OCI-LY1 (cell line): ENCODE results near the gene CLEC10A.

Source experiments
- H2AFZ ChIP-seq: fragments of 200-600 bp; sonication (generic), shearing (Covaris generic); 2 replicates; pipeline ENCODE4 v1.6.0; 2014; ENCODE audit warnings: antibody characterized with exemption, mild to moderate bottlenecking, low read length
- H3F3A ChIP-seq: fragments of 200-600 bp; sonication (generic), shearing (Covaris generic); 2 replicates; pipeline ENCODE4 v1.6.0; 2014; ENCODE audit warnings: mild to moderate bottlenecking, antibody characterized with exemption, low read length, moderate library complexity; ENCODE audit not compliant: insufficient read depth
- H3K27ac ChIP-seq: fragments of 200-600 bp; sonication (generic); 2 replicates; pipeline ENCODE4 v1.5.1; 2014; ENCODE audit warnings: low read length, mixed run types, mild to moderate bottlenecking, low read depth; ENCODE audit not compliant: poor library complexity, severe bottlenecking
- H3K27me3 ChIP-seq: fragments of 200-600 bp; sonication (generic); 2 replicates; pipeline ENCODE4 v1.6.0; 2014; ENCODE audit warnings: antibody characterized with exemption, mild to moderate bottlenecking, low read length, moderate library complexity; ENCODE audit not compliant: insufficient read depth
- H3K36me3 ChIP-seq: fragments of 200-600 bp; sonication (generic); 2 replicates; pipeline ENCODE4 v1.6.1; 2014; ENCODE audit warnings: mild to moderate bottlenecking, antibody characterized with exemption, low read length, moderate library complexity, mixed read lengths; ENCODE audit not compliant: insufficient read depth
- H3K4me1 ChIP-seq: fragments of 200-600 bp; sonication (generic); 2 replicates; pipeline ENCODE4 v1.5.1; 2014; ENCODE audit warnings: mild to moderate bottlenecking, low read length, moderate library complexity; ENCODE audit not compliant: insufficient read depth, severe bottlenecking
- H3K4me2 ChIP-seq: fragments of 200-600 bp; sonication (generic), shearing (Covaris generic); 2 replicates; pipeline ENCODE4 v1.6.1; 2014; ENCODE audit warnings: low read length
- H3K4me3 ChIP-seq: fragments of 200-600 bp; sonication (generic); 2 replicates; pipeline ENCODE4 v1.5.1; 2014; ENCODE audit warnings: low read length, low read depth, mild to moderate bottlenecking, mixed read lengths; ENCODE audit not compliant: poor library complexity, severe bottlenecking
- H3K79me2 ChIP-seq: fragments of 200-600 bp; shearing (Covaris generic); 2 replicates; pipeline ENCODE4 v1.6.1; 2016; ENCODE audit warnings: mixed run types, low read length, mixed read lengths; ENCODE audit not compliant: insufficient read depth
- H3K9ac ChIP-seq: fragments of 200-600 bp; sonication (generic), shearing (Covaris generic); 2 replicates; pipeline ENCODE4 v1.6.1; 2014; ENCODE audit warnings: mild to moderate bottlenecking, low read length, mixed read lengths
- H3K9me2 ChIP-seq: fragments of 200-600 bp; sonication (generic), shearing (Covaris generic); 2 replicates; pipeline ENCODE4 v1.6.1; 2014; ENCODE audit warnings: low read depth, mild to moderate bottlenecking, low read length, mixed read lengths
- H3K9me3 ChIP-seq: fragments of 200-600 bp; shearing (Covaris generic); 2 replicates; pipeline ENCODE4 v1.6.1; 2014; ENCODE audit warnings: low read length, mixed read lengths
- H4K20me1 ChIP-seq: fragments of 200-600 bp; sonication (generic), shearing (Covaris generic); 2 replicates; pipeline ENCODE4 v1.6.0; 2016; ENCODE audit warnings: mild to moderate bottlenecking, low read length; ENCODE audit not compliant: insufficient read depth
- CTCF ChIP-seq: fragments of 200-600 bp; sonication (generic), shearing (Covaris generic); IDR thresholded peaks from 2 replicates; pipeline ENCODE4 v1.5.1; 2017; ENCODE audit warnings: mild to moderate bottlenecking, antibody characterized with exemption, low read length, moderate library complexity, mixed read lengths
- EZH2 ChIP-seq: fragments of 200-600 bp; sonication (generic), shearing (Covaris generic); IDR thresholded peaks from 2 replicates; pipeline ENCODE4 v1.8.0; 2017; ENCODE audit warnings: borderline replicate concordance, mixed run types, mild to moderate bottlenecking, antibody characterized with exemption, low read length, moderate library complexity, mixed read lengths

CLEC10A gene

GRCh38 chr17:7114241-7114874, 34.3 kb upstream of the CLEC10A start, which contains the start of gene ASGR2:
ASGR2 (minus strand) TSS chr17:7114822; CDS start chr17:7114240, 582 bp downstream.
- Histone ChIP-seq H4K20me1 (no peaks in the 10 kb centered on the region), H3K9me3 (no peaks in the 10 kb centered on the region), H3K4me3 (no peak within 1 kb of the TSS), H3K27ac (no peak within 1 kb of the TSS), H3K9me2 (no peaks in the 10 kb centered on the region), H3K79me2 (no peaks in the 10 kb centered on the region), H3F3A (no peaks in the 10 kb centered on the region), H3K4me2 (no peak within 1 kb of the TSS), H3K9ac (no peak within 1 kb of the TSS), H3K4me1 (no peaks in the 10 kb centered on the region), H3K27me3 (no peaks in the 10 kb centered on the region; the same call in 1 of the 2 replicates), H3K36me3 (no peaks in the 10 kb centered on the region), H2AFZ (no peak within 1 kb of the TSS)
- TF ChIP-seq CTCF (no peak), EZH2 (no peak)

- H3K4me3 ChIP-seq: no peak overlapping the region
- H3K4me1 ChIP-seq: no peaks in the 10 kb centered on the region
- no peaks in the 10 kb centered on the region for H3K79me2 ChIP-seq
- no peaks in the 10 kb centered on the region for H3F3A ChIP-seq
- no peaks in the 10 kb centered on the region; the same call in 1 of the 2 replicates for H3K27me3 ChIP-seq
- no peak overlapping the region for H3K4me2 ChIP-seq
- no peak overlapping the region for H3K27ac ChIP-seq
- H3K9me2 ChIP-seq: no peaks in the 10 kb centered on the region
- no peaks in the 10 kb centered on the region for H3K36me3 ChIP-seq
- no peaks in the 10 kb centered on the region for H3K9me3 ChIP-seq
- H3K9ac ChIP-seq: no peak overlapping the region
- no peaks in the 10 kb centered on the region for H4K20me1 ChIP-seq
- TF ChIP-seq EZH2 (no peak), CTCF (no peak)
- H2AFZ ChIP-seq: no peak overlapping the region
These were observed 33.4 kb upstream of the CLEC10A start for GRCh38 chr17:7113273-7114071.

GRCh38 chr17:7112510-7113108, 32.6 kb upstream of the CLEC10A start:
- H3K9me3 ChIP-seq: no peaks in the 10 kb centered on the region
- no peak overlapping the region for H3K9ac ChIP-seq
- no peaks in the 10 kb centered on the region for H3K4me1 ChIP-seq
- no peaks in the 10 kb centered on the region for H3K9me2 ChIP-seq
- no peak overlapping the region for H3K4me2 ChIP-seq
- H3K79me2 ChIP-seq: no peaks in the 10 kb centered on the region
- no peak overlapping the region for H3K27ac ChIP-seq
- H3K36me3 ChIP-seq: no peaks in the 10 kb centered on the region
- no peaks in the 10 kb centered on the region for H4K20me1 ChIP-seq
- no peaks in the 10 kb centered on the region for H3F3A ChIP-seq
- TF ChIP-seq CTCF (no peak), EZH2 (no peak)
- H3K4me3 ChIP-seq: no peak overlapping the region
- no peaks in the 10 kb centered on the region; the same call in 1 of the 2 replicates for H3K27me3 ChIP-seq
- no peak overlapping the region for H2AFZ ChIP-seq
